Thyroid gland (tissue), 4 donors: ENCODE data around the gene PLGRKT. TPM values are rescaled to one million over a fixed set of nuclear protein-coding genes. Genes with fewer than 3 reads are reported as not detected.
"Not testable (repeated sequence)": the region's sequence is repeated elsewhere in the genome, so short reads cannot be mapped to it uniquely, and the experiment has no call there.

ENCODE experiments used
- DNase-seq, 2 donors: peaks; one replicate each; pipeline ENCODE4 v3.0.0-alpha.2; 2019
- H3K27ac ChIP-seq, 3 donors: fragments of 200-600 bp; sonication (generic); 1 replicate in 2 of 3; 2 replicates in 1 of 3; pipeline ENCODE4 v1.5.1; 2016 to 2019; ENCODE audit warnings: mild to moderate bottlenecking in 1 of 3, moderate library complexity in 1 of 3
- H3K27me3 ChIP-seq: fragments of 200-600 bp; sonication (generic); one replicate; pipeline ENCODE4 v1.5.1; 2019
- H3K36me3 ChIP-seq, 2 donors: fragments of 200-600 bp; sonication (generic); one replicate each; pipeline ENCODE4 v1.5.1; 2016 to 2019
- H3K4me1 ChIP-seq, 2 donors: fragments of 200-600 bp; sonication (generic); one replicate each; pipeline ENCODE4 v1.5.1; 2017 to 2019
- H3K4me3 ChIP-seq, 3 donors: fragments of 200-600 bp; sonication (generic); replicated peaks in 1 of 3; 1 replicate in 2 of 3; 2 replicates in 1 of 3; pipeline ENCODE4 v1.5.1; 2016; ENCODE audit warnings: mild to moderate bottlenecking in 1 of 3
- H3K9me3 ChIP-seq: fragments of 200-600 bp; sonication (generic); one replicate; pipeline ENCODE4 v1.5.1; 2017
- POLR2A ChIP-seq, 2 donors: fragments of 450-650 bp; IDR thresholded peaks; one replicate each; pipeline ENCODE4 v1.6.1; 2017; ENCODE audit warnings: antibody characterized with exemption in 2 of 2, mild to moderate bottlenecking in 2 of 2, moderate library complexity in 1 of 2
- WGBS, 2 donors: methylation state at CpG; one replicate each; pipeline ENCODE4 v1.1.5; 2017; 5-methylcytosine and 5-hydroxymethylcytosine counted together
- intact Hi-C: fragments of 100-400 bp; cut with DNase I; formaldehyde crosslinking; loops from one replicate; pipeline ENCODE4 v1.15.1; 2023
- total RNA-seq, 4 donors: library from RNA; depleted of rRNA; stranded (reverse); fragments of >200 nt; gene quantifications; one replicate each; pipeline ENCODE4 v1.2.3, GENCODE V29; 2016
- TF ChIP-seq, protein P1 (sequence below), 6 experiments: fragments of 200-600 bp in 3 of 6; fragments of 450-650 bp in 3 of 6; sonication (generic) in 3 of 6; IDR thresholded peaks; one replicate each; pipeline ENCODE4 v1.5.1; 2016 to 2019; ENCODE audit warnings: antibody characterized with exemption in 6 of 6, mild to moderate bottlenecking in 2 of 6, inconsistent platforms in 1 of 6, moderate library complexity in 1 of 6

The PLGRKT gene
- total RNA-seq, 4 donors from 2014 or later = 16.2 to 32.7 (median 27.7) TPM

DNA sequence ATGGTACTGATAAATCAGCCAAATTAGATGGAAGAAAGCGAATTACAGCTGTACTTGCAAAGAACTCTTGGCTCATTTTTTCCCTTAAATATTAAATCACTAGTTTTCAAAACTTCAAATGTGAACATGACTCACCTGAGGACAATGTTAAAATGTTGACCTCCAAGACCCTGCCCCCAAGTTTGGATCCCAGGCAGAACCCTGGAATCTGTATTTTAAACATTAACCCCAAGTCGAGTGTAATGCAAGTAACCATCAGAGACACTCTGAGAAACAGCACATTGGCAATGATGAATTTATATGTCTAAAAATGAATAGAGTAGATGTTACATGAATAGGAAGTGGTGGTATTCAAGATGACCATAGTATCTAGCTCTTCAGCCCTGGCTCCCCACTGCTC, 10.3 kb upstream of the PLGRKT start:
- intact Hi-C loops = no loop called here
- Histone ChIP-seq H3K27me3 (no peaks in the 10 kb centered on the region), H3K4me3 (no peak overlapping the region), H3K4me1 (peaks cover 6 to 12% of the 10 kb centered on the region in 2 donors), H3K9me3 (no peaks in the 10 kb centered on the region), H3K27ac (no peak overlapping the region), H3K36me3 (no peaks in the 10 kb centered on the region)
- TF ChIP-seq POLR2A (IDR thresholded peaks at IDR 0.05) = no peak
- TF ChIP-seq, protein P1, sequence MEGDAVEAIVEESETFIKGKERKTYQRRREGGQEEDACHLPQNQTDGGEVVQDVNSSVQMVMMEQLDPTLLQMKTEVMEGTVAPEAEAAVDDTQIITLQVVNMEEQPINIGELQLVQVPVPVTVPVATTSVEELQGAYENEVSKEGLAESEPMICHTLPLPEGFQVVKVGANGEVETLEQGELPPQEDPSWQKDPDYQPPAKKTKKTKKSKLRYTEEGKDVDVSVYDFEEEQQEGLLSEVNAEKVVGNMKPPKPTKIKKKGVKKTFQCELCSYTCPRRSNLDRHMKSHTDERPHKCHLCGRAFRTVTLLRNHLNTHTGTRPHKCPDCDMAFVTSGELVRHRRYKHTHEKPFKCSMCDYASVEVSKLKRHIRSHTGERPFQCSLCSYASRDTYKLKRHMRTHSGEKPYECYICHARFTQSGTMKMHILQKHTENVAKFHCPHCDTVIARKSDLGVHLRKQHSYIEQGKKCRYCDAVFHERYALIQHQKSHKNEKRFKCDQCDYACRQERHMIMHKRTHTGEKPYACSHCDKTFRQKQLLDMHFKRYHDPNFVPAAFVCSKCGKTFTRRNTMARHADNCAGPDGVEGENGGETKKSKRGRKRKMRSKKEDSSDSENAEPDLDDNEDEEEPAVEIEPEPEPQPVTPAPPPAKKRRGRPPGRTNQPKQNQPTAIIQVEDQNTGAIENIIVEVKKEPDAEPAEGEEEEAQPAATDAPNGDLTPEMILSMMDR (IDR thresholded peaks at IDR 0.05) = no peak
- 83 to 87% methylated on average over 2 of the region's 2 CpGs for WGBS, 2 donors
- DNase-seq = no peak

DNA sequence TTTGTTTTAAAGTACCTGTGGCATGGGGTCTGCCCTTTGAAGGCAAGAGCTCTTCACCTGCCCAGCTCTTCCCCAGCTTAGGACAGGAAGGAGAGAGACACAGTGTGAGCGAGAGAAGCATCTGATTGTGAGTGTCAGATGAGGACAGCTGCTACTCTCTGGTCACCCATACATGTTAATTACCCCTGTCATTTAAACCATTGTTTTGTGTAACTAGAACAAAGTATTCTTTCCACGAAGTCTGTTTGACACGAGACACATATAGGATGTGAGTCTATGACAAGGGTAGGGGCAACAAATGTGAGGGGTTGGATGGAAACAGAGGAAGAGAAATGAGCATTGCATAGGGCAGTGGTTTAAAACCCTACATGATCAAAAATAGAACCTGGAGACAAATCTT, 9.6 kb upstream of the PLGRKT start:
- no peaks in the 10 kb centered on the region for H3K27me3 ChIP-seq
- TF ChIP-seq, protein P1 (IDR thresholded peaks at IDR 0.05) = no peak
- peaks cover 6 to 12% of the 10 kb centered on the region in 2 donors for H3K4me1 ChIP-seq
- no peaks in the 10 kb centered on the region for H3K9me3 ChIP-seq
- H3K36me3 ChIP-seq = no peaks in the 10 kb centered on the region
- no peak overlapping the region for H3K27ac ChIP-seq
- DNase-seq = no peak
- WGBS, 2 donors = 81 to 85% methylated on average over 3 of the region's 3 CpGs
- H3K4me3 ChIP-seq = no peak overlapping the region
- intact Hi-C loops = no loop called here

DNA sequence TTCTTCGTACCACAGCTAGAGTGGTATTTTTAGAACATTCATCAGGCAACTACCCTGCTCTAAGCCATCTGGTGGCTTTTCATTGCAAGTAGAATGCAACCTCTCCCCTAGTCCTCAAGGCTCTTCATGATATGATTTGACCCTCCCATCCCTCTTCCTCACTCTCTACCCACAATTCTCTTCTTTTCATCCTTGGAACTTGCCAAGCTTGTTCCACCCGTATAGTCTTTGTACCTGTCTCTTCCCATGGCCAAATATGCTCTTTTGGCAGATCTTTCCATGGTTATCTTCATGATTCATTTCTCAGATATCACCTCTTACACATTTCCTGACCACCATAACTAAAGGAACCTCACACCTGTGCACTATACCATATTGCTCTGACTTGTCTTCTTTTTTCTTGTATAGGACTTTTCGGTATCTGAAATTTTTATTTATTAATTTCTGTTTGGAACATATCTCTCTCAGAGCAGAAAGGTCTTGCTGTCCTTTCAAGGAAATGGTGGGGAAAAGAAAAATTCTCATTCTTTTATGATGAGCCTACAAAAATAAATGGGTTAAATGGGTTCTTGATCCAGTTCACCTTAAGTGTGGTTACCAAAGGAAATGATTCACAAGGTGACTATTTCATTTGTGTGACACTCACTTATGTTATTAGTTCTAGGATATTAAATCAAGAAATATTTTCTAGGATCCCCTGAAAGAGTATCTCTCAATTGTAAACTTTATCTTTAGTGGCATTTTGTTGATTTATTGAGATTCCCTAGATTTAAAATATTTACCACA, 8.9 kb upstream of the PLGRKT start:
- intact Hi-C loops = no loop called here

DNA sequence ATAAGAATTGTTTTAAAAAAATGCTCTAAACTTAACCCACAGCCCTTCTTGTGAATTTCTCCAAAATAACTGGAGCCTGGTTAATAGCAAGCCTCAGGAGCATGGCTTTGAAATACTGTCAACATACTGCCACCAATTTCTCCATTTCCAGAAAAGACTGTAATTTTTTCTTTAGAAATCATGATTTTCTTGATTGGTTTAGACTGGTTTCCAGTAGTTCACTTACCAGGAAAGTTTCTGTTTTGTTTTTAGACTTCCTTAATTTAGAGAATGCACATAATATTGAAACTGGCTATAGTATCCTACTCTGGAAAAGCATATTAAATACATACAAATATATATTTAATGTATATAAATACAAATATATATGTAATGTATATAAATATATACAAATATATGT, 8.2 kb upstream of the PLGRKT start:
- Histone ChIP-seq H3K27ac (no peak overlapping the region), H3K4me3 (no peak overlapping the region), H3K27me3 (no peaks in the 10 kb centered on the region), H3K36me3 (no peaks in the 10 kb centered on the region), H3K4me1 (peaks cover 6 to 9% of the 10 kb centered on the region in 2 donors), H3K9me3 (no peaks in the 10 kb centered on the region)
- no peak for DNase-seq
- intact Hi-C loops = no loop called here
- TF ChIP-seq, protein P1 (IDR thresholded peaks at IDR 0.05) = no peak
- no peak for TF ChIP-seq POLR2A (IDR thresholded peaks at IDR 0.05)

More for the DNA sequence above, 8.9 kb upstream of the PLGRKT start:
- DNase-seq = no peak
- no peak overlapping the region for H3K4me3 ChIP-seq
- peaks cover 6 to 12% of the 10 kb centered on the region in 2 donors for H3K4me1 ChIP-seq
- 85 to 88% methylated on average over 3 of the region's 3 CpGs for WGBS, 2 donors
- TF ChIP-seq, protein P1 (IDR thresholded peaks at IDR 0.05) = no peak
- TF ChIP-seq POLR2A (IDR thresholded peaks at IDR 0.05) = no peak
- no peak overlapping the region for H3K27ac ChIP-seq
- H3K27me3 ChIP-seq = no peaks in the 10 kb centered on the region
- H3K36me3 ChIP-seq = no peaks in the 10 kb centered on the region
- H3K9me3 ChIP-seq = no peaks in the 10 kb centered on the region

DNA sequence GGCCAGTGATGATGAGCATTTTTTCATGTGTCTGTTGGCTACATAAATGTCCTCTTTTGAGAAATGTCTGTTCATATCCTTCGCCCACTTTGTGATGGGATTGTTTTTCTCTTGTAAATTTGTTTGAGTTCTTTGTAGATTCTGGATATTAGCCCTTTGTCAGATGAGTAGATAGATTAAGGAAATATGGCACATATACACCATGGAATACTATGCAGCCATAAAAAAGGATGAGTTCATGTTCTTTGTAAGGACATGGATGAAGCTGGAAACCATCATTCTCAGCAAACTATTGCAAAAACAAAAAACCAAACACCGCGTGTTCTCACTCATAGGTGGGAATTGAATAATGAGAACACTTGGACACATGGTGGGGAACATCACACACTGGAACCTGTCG, 7.4 kb upstream of the PLGRKT start:
- DNase-seq, H3K4me3 ChIP-seq, H3K27me3 ChIP-seq, intact Hi-C loops, H3K27ac ChIP-seq, H3K9me3 ChIP-seq, H3K4me1 ChIP-seq, H3K36me3 ChIP-seq: not testable (repeated sequence)
- 86 to 94% methylated on average over 4 of the region's 4 CpGs for WGBS, 2 donors
